ENCODE measurements around the gene XRN2. TPM values are rescaled to one million over a fixed set of nuclear protein-coding genes. Genes with fewer than 3 reads are reported as not detected.

The XRN2 gene
- total RNA-seq, 3 donors from 2014 or later (not counting 1 experiment from before 2014, with no cell fraction given), result 52.9 to 61.8 (median 57.4) TPM

DNA sequence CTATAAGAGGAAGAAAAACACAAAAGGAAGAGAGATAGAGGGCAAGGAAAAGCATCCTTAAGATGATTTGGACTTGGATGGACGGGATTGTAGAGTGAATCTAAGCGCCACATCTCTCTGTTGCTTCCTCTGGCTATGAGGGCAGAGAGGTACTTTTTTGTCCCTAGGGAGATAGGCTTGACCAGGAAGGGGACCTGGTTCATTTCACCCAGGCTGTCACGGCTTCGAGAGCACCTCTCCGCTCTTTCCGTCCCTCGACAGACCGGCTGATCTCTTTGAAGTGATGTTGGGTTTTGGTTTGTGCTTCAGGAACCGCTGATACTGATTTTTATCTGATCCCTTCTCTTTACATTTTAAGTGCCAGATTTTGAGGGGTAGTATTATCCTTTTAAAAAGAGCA, 74.6 kb downstream of the XRN2 start:
- Mint-ChIP-seq H3K27me3 (ENCODE audit: low read depth in 2 of 2) (no peaks in the 10 kb centered on the region), H3K27ac (no peak overlapping the region), H3K36me3 (peaks cover 3% of the 10 kb centered on the region), H3K9me3 (no peaks in the 10 kb centered on the region), H3K4me1 (peaks cover 22 to 27% of the 10 kb centered on the region in 2 donors), H3K4me3 (no peak overlapping the region)
- Histone ChIP-seq H3K4me3 (ENCODE audit: low read length) (no peak overlapping the region), H3K27me3 (ENCODE audit: control insufficient read depth, insufficient read depth, low read length) (no peaks in the 10 kb centered on the region), H3K9me3 (ENCODE audit: control insufficient read depth, insufficient read depth, low read length) (no peaks in the 10 kb centered on the region), H3K4me1 (ENCODE audit: control insufficient read depth, insufficient read depth, low read length) (no peaks in the 10 kb centered on the region), H3K36me3 (ENCODE audit: control insufficient read depth, insufficient read depth, low read length) (peaks cover 27% of the 10 kb centered on the region), H3K27ac (ENCODE audit: low read length) (no peak overlapping the region)
- ATAC-seq (no peak), DNase-seq (no peak)
- intact Hi-C loops (cut with micrococcal nuclease), result no loop called here
- 100% methylated on average over 8 of the region's 9 CpGs for WGBS (ENCODE audit: insufficient coverage)
- TF ChIP-seq, protein P1, sequence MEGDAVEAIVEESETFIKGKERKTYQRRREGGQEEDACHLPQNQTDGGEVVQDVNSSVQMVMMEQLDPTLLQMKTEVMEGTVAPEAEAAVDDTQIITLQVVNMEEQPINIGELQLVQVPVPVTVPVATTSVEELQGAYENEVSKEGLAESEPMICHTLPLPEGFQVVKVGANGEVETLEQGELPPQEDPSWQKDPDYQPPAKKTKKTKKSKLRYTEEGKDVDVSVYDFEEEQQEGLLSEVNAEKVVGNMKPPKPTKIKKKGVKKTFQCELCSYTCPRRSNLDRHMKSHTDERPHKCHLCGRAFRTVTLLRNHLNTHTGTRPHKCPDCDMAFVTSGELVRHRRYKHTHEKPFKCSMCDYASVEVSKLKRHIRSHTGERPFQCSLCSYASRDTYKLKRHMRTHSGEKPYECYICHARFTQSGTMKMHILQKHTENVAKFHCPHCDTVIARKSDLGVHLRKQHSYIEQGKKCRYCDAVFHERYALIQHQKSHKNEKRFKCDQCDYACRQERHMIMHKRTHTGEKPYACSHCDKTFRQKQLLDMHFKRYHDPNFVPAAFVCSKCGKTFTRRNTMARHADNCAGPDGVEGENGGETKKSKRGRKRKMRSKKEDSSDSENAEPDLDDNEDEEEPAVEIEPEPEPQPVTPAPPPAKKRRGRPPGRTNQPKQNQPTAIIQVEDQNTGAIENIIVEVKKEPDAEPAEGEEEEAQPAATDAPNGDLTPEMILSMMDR (IDR thresholded peaks at IDR 0.05), result no peak

DNA sequence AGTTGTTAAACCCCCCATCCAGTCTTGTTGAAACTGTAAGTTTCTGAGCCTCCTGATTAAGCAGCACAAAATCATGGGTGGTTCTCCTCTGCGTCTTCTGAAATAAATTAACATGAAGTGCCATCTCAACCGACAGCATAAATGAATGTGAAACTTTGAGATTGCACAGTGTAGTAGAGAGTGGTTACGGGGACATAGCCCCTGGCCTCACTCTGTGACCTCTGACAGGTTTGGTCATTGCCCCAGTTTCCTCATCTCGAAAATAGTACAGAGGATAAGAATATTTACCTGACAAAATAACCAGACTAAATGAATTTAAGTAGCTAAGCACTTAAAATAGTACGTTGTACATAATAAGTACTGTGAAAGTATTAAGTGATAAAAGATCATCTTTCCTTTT, 75.1 kb downstream of the XRN2 start:
- Histone ChIP-seq H3K4me1 (ENCODE audit: control insufficient read depth, insufficient read depth, low read length) (no peaks in the 10 kb centered on the region), H3K36me3 (ENCODE audit: control insufficient read depth, insufficient read depth, low read length) (peaks cover 33% of the 10 kb centered on the region), H3K9me3 (ENCODE audit: control insufficient read depth, insufficient read depth, low read length) (no peaks in the 10 kb centered on the region), H3K4me3 (ENCODE audit: low read length) (no peak overlapping the region), H3K27ac (ENCODE audit: low read length) (no peak overlapping the region), H3K27me3 (ENCODE audit: control insufficient read depth, insufficient read depth, low read length) (no peaks in the 10 kb centered on the region)
- WGBS (ENCODE audit: insufficient coverage), result 96% methylated on average over 3 of the region's 5 CpGs
- Mint-ChIP-seq H3K4me1 (peaks cover 22 to 27% of the 10 kb centered on the region in 2 donors), H3K9me3 (no peaks in the 10 kb centered on the region), H3K4me3 (no peak overlapping the region), H3K27ac (no peak overlapping the region), H3K27me3 (ENCODE audit: low read depth in 2 of 2) (no peaks in the 10 kb centered on the region), H3K36me3 (peaks cover 8% of the 10 kb centered on the region)
- intact Hi-C loops (cut with micrococcal nuclease), result no loop called here
- no peak for ATAC-seq
- TF ChIP-seq, protein P1 (IDR thresholded peaks at IDR 0.05), result no peak
- DNase-seq, result no peak

DNA sequence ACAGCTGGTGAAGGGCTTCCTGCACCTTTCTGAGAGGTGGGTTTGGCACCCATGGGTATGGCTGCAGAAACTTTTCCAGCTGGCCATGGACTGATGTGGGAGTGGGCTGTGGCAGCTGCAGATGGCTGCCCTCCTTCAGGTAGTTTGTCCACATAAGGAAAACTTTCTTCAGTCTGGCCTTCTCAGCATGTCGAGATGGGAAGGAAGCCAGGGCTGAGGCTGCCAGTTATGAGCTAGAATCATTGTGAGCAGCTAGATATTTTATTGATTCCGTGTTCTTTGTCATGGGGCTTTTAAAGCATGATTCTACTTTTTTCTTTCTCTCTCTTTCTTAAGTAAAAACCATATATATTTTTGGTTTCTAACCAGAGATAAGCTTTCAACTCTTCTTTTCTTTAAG, 77.6 kb downstream of the XRN2 start:
- ATAC-seq, result no peak
- Histone ChIP-seq H3K27me3 (ENCODE audit: control insufficient read depth, insufficient read depth, low read length) (no peaks in the 10 kb centered on the region), H3K27ac (ENCODE audit: low read length) (no peak overlapping the region), H3K36me3 (ENCODE audit: control insufficient read depth, insufficient read depth, low read length) (peaks cover 45% of the 10 kb centered on the region), H3K9me3 (ENCODE audit: control insufficient read depth, insufficient read depth, low read length) (no peaks in the 10 kb centered on the region), H3K4me1 (ENCODE audit: control insufficient read depth, insufficient read depth, low read length) (no peaks in the 10 kb centered on the region), H3K4me3 (ENCODE audit: low read length) (no peak overlapping the region)
- H3K36me3 Mint-ChIP-seq, result peaks cover 8% of the 10 kb centered on the region
- no peaks in the 10 kb centered on the region for H3K9me3 Mint-ChIP-seq
- WGBS (ENCODE audit: insufficient coverage), result 100% methylated on average over 1 of the region's 2 CpGs
- no peak overlapping the region for H3K4me3 Mint-ChIP-seq
- intact Hi-C loops (cut with micrococcal nuclease), result no loop called here
- DNase-seq, result no peak
- H3K27me3 Mint-ChIP-seq (ENCODE audit: low read depth in 2 of 2), result no peaks in the 10 kb centered on the region
- peaks cover 9 to 14% of the 10 kb centered on the region in 2 donors for H3K4me1 Mint-ChIP-seq
- H3K27ac Mint-ChIP-seq, result no peak overlapping the region
- TF ChIP-seq, protein P1 (IDR thresholded peaks at IDR 0.05), result no peak

DNA sequence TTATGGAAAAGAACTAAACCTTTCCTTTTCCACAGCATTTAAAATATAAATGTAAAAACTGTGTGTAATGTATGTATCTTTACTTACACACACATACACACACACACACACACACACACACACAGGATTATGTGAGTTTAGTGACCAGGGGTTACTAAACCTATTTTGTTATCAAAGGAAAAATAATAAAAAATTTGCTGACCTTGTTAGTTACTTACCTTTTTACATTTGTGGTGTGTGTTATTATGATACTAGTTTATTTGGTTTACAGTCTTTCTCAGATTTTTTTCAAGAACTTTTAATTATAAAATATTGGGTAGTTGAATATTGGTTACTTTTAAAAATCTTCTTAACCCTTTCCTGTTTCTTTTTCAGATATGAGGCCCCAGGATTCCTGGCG, 78.5 kb downstream of the XRN2 start:
- H3K27me3 Mint-ChIP-seq (ENCODE audit: low read depth in 2 of 2), result no peaks in the 10 kb centered on the region
- Histone ChIP-seq H3K27ac (ENCODE audit: low read length) (no peak overlapping the region), H3K4me1 (ENCODE audit: control insufficient read depth, insufficient read depth, low read length) (no peaks in the 10 kb centered on the region), H3K36me3 (ENCODE audit: control insufficient read depth, insufficient read depth, low read length) (peaks cover 54% of the 10 kb centered on the region), H3K27me3 (ENCODE audit: control insufficient read depth, insufficient read depth, low read length) (no peaks in the 10 kb centered on the region), H3K9me3 (ENCODE audit: control insufficient read depth, insufficient read depth, low read length) (no peaks in the 10 kb centered on the region), H3K4me3 (ENCODE audit: low read length) (no peak overlapping the region)
- H3K36me3 Mint-ChIP-seq, result peaks cover 9% of the 10 kb centered on the region
- intact Hi-C loops (cut with micrococcal nuclease), result no loop called here
- TF ChIP-seq, protein P1 (IDR thresholded peaks at IDR 0.05), result no peak
- WGBS (ENCODE audit: insufficient coverage), result no CpG with 5 or more reads among the region's 1 CpG
- H3K4me3 Mint-ChIP-seq, result no peak overlapping the region
- ATAC-seq (no peak), DNase-seq (no peak)
- H3K9me3 Mint-ChIP-seq, result no peaks in the 10 kb centered on the region
- no peak overlapping the region for H3K27ac Mint-ChIP-seq
- H3K4me1 Mint-ChIP-seq, result peaks cover 9 to 14% of the 10 kb centered on the region in 2 donors

All from natural killer cell (primary cell).